K562 (cell line): ENCODE results near the gene MCEE. TPM values are rescaled to one million over a fixed set of nuclear protein-coding genes. Genes with fewer than 3 reads are reported as not detected.

Experiments
- ATAC-seq: fragments of 200-7000 bp; cut with Tn5 transposase; 3 replicates; pipeline ENCODE4 v1.9.1; 2020; ENCODE audit warnings: moderate library complexity
- BruUV-seq: library from RNA; stranded (reverse); fragments of 400-500 nt; replicated peaks from 2 replicates; lab custom pipeline; 2021; lab: Mats Ljungman, UMichigan
- CTCF ChIA-PET: fragments of 300-600 bp; formaldehyde crosslinking; extraction: SDS; loops from one replicate; lab custom pipeline; 2021; ENCODE audit warnings: low intra/inter-chr PET ratio; lab: Yijun Ruan, JAX
- POLR2A ChIA-PET: fragments of 300-600, 350-650 bp; sonication (Branson Sonifier 250); formaldehyde crosslinking; extraction: SDS; loops from one replicate; lab custom pipeline; 2021; ENCODE audit warnings: antibody characterized with exemption, inconsistent platforms; lab: Yijun Ruan, JAX
- DNase-seq, 4 experiments: peaks; one replicate each; pipeline versions ENCODE4 v3.0.0 to v3.0.0-alpha.2; 2011 to 2018; ENCODE audit warnings: low spot score in 3 of 4, mixed read lengths in 3 of 4; ENCODE audit errors: extremely low read depth in 1 of 4
- FAIRE-seq: peaks from 2 replicates; lab custom pipeline; 2011; peaks lifted over from hg19 to GRCh38; lab: Jason Lieb, UNC
- H2AFZ ChIP-seq: 2 replicates; pipeline ENCODE4 v1.6.0; 2011; ENCODE audit warnings: low read depth, low read length, control low read depth, inconsistent platforms
- H3K27ac ChIP-seq: fragments of 200-600 bp; 3 replicates; pipeline ENCODE4 v1.8.0; 2011; ENCODE audit warnings: low read depth, mild to moderate bottlenecking, control low read depth, inconsistent platforms, low read length, moderate library complexity, mixed read lengths; ENCODE audit errors: extremely low read depth
- H3K27me3 ChIP-seq, 2 experiments: fragments of 300-600 bp in 1 of 2; 2 replicates in 1 of 2; 3 replicates in 1 of 2; pipeline versions ENCODE4 v1.6.0 to v1.8.0; 2011; ENCODE audit warnings: inconsistent platforms in 2 of 2, low read length in 2 of 2, mild to moderate bottlenecking in 1 of 2, mixed read lengths in 1 of 2, moderate library complexity in 1 of 2; ENCODE audit not compliant: control insufficient read depth in 2 of 2, insufficient read depth in 2 of 2
- H3K36me3 ChIP-seq: fragments of 300-600 bp; 3 replicates; pipeline ENCODE4 v1.8.0; 2011; ENCODE audit warnings: mild to moderate bottlenecking, low read length, inconsistent platforms; ENCODE audit not compliant: control insufficient read depth, insufficient read depth
- H3K4me1 ChIP-seq, 2 experiments: fragments of 200-600 bp in 1 of 2; replicated peaks in 1 of 2; 2 replicates in 1 of 2; 3 replicates in 1 of 2; pipeline versions ENCODE4 v1.5.1 to v1.8.0; 2011; ENCODE audit warnings: inconsistent platforms in 2 of 2, low read length in 2 of 2, mild to moderate bottlenecking in 1 of 2, mixed read lengths in 1 of 2, moderate library complexity in 1 of 2; ENCODE audit not compliant: control insufficient read depth in 2 of 2, insufficient read depth in 2 of 2
- H3K4me2 ChIP-seq: 2 replicates; pipeline ENCODE4 v1.6.1; 2011; ENCODE audit warnings: low read length, control low read depth, inconsistent platforms, mixed read lengths; ENCODE audit not compliant: insufficient read depth
- H3K4me3 ChIP-seq: fragments of 200-600 bp; sonication (generic), shearing (Covaris generic); 2 replicates; pipeline ENCODE4 v1.5.1; 2016; ENCODE audit warnings: control low read depth, inconsistent platforms
- H3K79me2 ChIP-seq: fragments of 200-600 bp; 3 replicates; pipeline ENCODE4 v1.8.0; 2011; ENCODE audit warnings: low read length, inconsistent platforms; ENCODE audit not compliant: control insufficient read depth, insufficient read depth
- H3K9ac ChIP-seq, 2 experiments: 2 replicates each; pipeline versions ENCODE4 v1.6.0 to v1.6.1; 2011; ENCODE audit warnings: low read depth in 2 of 2, low read length in 2 of 2, control low read depth in 1 of 2, inconsistent platforms in 1 of 2, mild to moderate bottlenecking in 1 of 2, mixed read lengths in 1 of 2; ENCODE audit not compliant: insufficient read depth in 1 of 2
- H3K9me1 ChIP-seq: one replicate; pipeline ENCODE4 v1.6.0; 2011; ENCODE audit warnings: inconsistent platforms, mild to moderate bottlenecking, low read length, moderate library complexity; ENCODE audit not compliant: control insufficient read depth, insufficient read depth
- H3K9me3 ChIP-seq: replicated peaks from 2 replicates; pipeline ENCODE4 v1.5.1; 2011; ENCODE audit warnings: low read depth, low read length, inconsistent platforms; ENCODE audit not compliant: control insufficient read depth, insufficient read depth
- H4K20me1 ChIP-seq: replicated peaks from 2 replicates; pipeline ENCODE4 v1.6.1; 2011; ENCODE audit warnings: low read length, inconsistent platforms, mixed read lengths; ENCODE audit not compliant: control insufficient read depth, insufficient read depth
- ARNT ChIP-seq, 2 experiments: fragments of 450-650 bp; IDR thresholded peaks; 2 replicates each; pipeline ENCODE4 v1.6.1; 2016; ENCODE audit warnings: mild to moderate bottlenecking in 1 of 2
- FOXJ3 ChIP-seq: sonication (generic); formaldehyde crosslinking; IDR thresholded peaks from 2 replicates; pipeline ENCODE4 v1.4.0; 2020; ENCODE audit warnings: mild to moderate bottlenecking, missing genetic modification reagents
- GATAD2B ChIP-seq: fragments of 450-650 bp; IDR thresholded peaks from 2 replicates; pipeline ENCODE4 v1.6.1; 2017; ENCODE audit warnings: mild to moderate bottlenecking, borderline replicate concordance
- HDAC6 ChIP-seq: IDR thresholded peaks from 2 replicates; pipeline ENCODE4 v1.6.1; 2012; ENCODE audit warnings: low read depth, mild to moderate bottlenecking, control low read depth, inconsistent platforms, low read length, moderate library complexity
- HDGF ChIP-seq: fragments of 450-650 bp; IDR thresholded peaks from 2 replicates; pipeline ENCODE4 v1.6.1; 2016
- HMG20B ChIP-seq: fragments of 250-450 bp; sonication (Bioruptor Pico); IDR thresholded peaks from 2 replicates; pipeline ENCODE4 v1.5.0; 2021; ENCODE audit warnings: mild to moderate bottlenecking
- ILF3 ChIP-seq: fragments of 450-650 bp; IDR thresholded peaks from 2 replicates; pipeline ENCODE4 v1.6.1; 2018; ENCODE audit warnings: antibody characterized with exemption, mild to moderate bottlenecking, moderate library complexity, borderline replicate concordance
- MCM5 ChIP-seq: fragments of 450-650 bp; IDR thresholded peaks from 2 replicates; pipeline ENCODE4 v1.6.1; 2016; ENCODE audit warnings: low read depth
- POLR2H ChIP-seq: IDR thresholded peaks from 2 replicates; pipeline ENCODE4 v1.6.1; 2016; ENCODE audit warnings: missing genetic modification characterization, low read depth, mild to moderate bottlenecking, control low read depth, missing compliant biosample characterization, moderate library complexity
- THRAP3 ChIP-seq: fragments of 450-650 bp; IDR thresholded peaks from 2 replicates; pipeline ENCODE4 v1.6.1; 2016; ENCODE audit warnings: mild to moderate bottlenecking, inconsistent platforms, borderline replicate concordance
- ZNF3 ChIP-seq: fragments of 250-450 bp; sonication (Bioruptor Pico); IDR thresholded peaks from 2 replicates; pipeline ENCODE4 v1.5.0; 2021; ENCODE audit warnings: mild to moderate bottlenecking, moderate library complexity
- ZNF561 ChIP-seq: fragments of 450-650 bp; formaldehyde crosslinking; conservative IDR thresholded peaks from 2 replicates; pipeline ENCODE4 v1.4.0; 2020; ENCODE audit warnings: mild to moderate bottlenecking, moderate library complexity
- WGBS: fragments of 100-300 bp; shearing (Covaris generic); methylation state at CpG from one replicate; pipeline ENCODE4 v1.1.6; 2016; ENCODE audit warnings: low coverage, mixed read lengths; ENCODE audit not compliant: insufficient coverage; ENCODE audit errors: missing lambda C conversion rate; 5-methylcytosine and 5-hydroxymethylcytosine counted together
- in situ Hi-C: fragments of 300-500 bp; cut with MboI; formaldehyde crosslinking; loops from 4 replicates; pipeline ENCODE4 v1.15.0; 2018; ENCODE audit warnings: inconsistent platforms, mixed read lengths
- intact Hi-C: fragments of 100-400 bp; cut with micrococcal nuclease; formaldehyde crosslinking; loops from 2 replicates; pipeline ENCODE4 v1.14.2; 2022
- polyA plus RNA-seq, 8 experiments: library from polyadenylated mRNA; depleted of rRNA in 4 of 8; stranded (reverse) in 5 of 8; unstranded in 3 of 8; fragments of >200 nt; fragmentation: Nextera tagmentation in 2 of 8; fragmentation: Illumina TruSeq in 1 of 8; extraction: Ambion mirVana in 2 of 8; extraction: Trizol in 1 of 8; gene quantifications; 2 replicates each; pipeline versions ENCODE4 v1.2.1 to v1.2.3, GENCODE V29; 2011 to 2014; ENCODE audit warnings: inconsistent platforms in 1 of 8, missing spikeins in 1 of 8
- total RNA-seq, 7 experiments: library from RNA; depleted of rRNA in 6 of 7; stranded (reverse); fragments of >200 nt in 6 of 7; fragmentation: Illumina TruSeq in 2 of 7; extraction: Trizol in 2 of 7; gene quantifications; 2 replicates each; pipeline versions ENCODE4 v1.2.1 to v1.2.3, GENCODE V29; 2011 to 2021; ENCODE audit warnings: low replicate concordance in 1 of 7
- TF ChIP-seq, protein P1 (sequence below): fragments of 450-650 bp; IDR thresholded peaks from one replicate; pipeline ENCODE4 v1.6.1; 2018; ENCODE audit warnings: mild to moderate bottlenecking, moderate library complexity; ENCODE audit not compliant: partially characterized antibody

The MCEE gene
- total and polyA plus RNA-seq, 9 of the 15 experiments (the other 6 are each of a cell fraction or from before 2014, with no cell fraction given), result 15.6 to 49.1 (median 24.5) TPM

DNA sequence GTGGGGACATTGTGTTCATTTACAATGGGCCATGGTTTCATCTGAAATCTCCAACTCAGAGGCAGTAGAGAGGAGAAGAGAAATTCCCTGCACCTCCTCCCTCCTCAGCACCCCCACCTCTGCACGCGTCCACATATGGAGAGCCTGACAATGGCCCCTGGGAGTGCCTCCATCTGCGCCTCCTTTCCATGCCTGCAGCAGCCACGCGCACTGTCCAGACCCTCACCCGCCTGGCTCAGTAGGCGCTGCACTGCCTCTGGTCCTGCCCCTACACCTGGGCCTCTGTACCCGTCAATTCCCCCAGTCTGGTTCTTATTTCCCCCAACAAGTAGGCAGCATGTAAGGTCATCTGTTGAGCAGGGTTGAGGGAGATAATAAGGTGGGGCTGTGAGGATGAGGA lies 24.2 kb upstream of the MCEE start (continued):
- TF ChIP-seq ILF3, result no peak

DNA sequence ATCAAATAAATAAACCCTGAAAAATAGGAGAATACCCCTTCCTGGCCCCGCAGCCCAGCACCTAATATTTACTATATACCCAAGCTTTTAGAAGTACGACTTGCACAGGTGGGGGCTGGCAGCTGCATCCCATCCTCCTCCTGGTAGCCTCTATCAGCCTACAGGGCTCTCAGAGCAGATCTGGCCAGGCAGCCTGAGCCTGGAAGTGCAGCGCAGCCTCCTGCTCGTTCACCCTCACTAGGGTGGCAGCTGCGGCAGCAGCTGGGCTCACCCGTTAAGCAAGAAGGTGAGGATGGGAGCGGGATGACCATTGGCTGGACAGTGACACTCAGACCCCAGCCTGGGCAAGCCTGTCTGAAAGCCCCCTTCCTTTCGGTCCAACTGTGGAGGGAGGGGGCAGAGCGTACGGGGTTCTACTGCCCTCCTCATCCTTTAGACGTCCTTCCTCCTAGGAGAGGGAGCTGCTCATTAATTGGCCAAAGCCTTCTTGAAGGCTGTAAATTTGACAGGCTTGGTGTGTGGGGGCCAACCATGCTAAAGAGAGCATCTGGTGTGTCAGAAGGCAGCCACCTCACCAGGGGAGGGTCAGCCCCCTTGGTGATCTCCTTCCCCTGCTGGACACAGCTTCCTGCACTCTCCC lies 23.7 kb upstream of the MCEE start:
- POLR2A ChIA-PET, result interaction anchor here (0.9 kb wide), 1 partner anchor 22 kb away, joined by 3 read pairs; no protein-coding TSS in a partner anchor
- intact Hi-C loops, result loop anchor here (10.0 kb wide), 1 partner anchor 149 kb away; no protein-coding TSS in a partner anchor
- TF ChIP-seq POLR2H (tag), result no peak
- TF ChIP-seq FOXJ3 (CRISPR knock-in tag), result no peak
- TF ChIP-seq HDAC6, result no peak
- no peak for TF ChIP-seq HMG20B (CRISPR knock-in tag)
- no peak for TF ChIP-seq ZNF3 (CRISPR knock-in tag)
- TF ChIP-seq ARNT (IDR thresholded peaks at IDR 0.05), result no peak
- TF ChIP-seq ZNF561 (CRISPR knock-in tag), result no peak
- TF ChIP-seq GATAD2B, result no peak
- TF ChIP-seq MCM5, result no peak
- TF ChIP-seq HDGF, result no peak
- TF ChIP-seq, protein P1, sequence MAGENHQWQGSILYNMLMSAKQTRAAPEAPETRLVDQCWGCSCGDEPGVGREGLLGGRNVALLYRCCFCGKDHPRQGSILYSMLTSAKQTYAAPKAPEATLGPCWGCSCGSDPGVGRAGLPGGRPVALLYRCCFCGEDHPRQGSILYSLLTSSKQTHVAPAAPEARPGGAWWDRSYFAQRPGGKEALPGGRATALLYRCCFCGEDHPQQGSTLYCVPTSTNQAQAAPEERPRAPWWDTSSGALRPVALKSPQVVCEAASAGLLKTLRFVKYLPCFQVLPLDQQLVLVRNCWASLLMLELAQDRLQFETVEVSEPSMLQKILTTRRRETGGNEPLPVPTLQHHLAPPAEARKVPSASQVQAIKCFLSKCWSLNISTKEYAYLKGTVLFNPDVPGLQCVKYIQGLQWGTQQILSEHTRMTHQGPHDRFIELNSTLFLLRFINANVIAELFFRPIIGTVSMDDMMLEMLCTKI, result no peak
- TF ChIP-seq THRAP3, result no peak
- TF ChIP-seq, all 486 proteins: peak for 0
- DNase-seq, result no peak
- H3K4me3 ChIP-seq, result no peak overlapping the region
- no peak for FAIRE-seq
- WGBS, result 8% methylated on average over 11 of the region's 11 CpGs
- no peaks in the 10 kb centered on the region for H3K9me3 ChIP-seq
- H3K27ac ChIP-seq, result no peak overlapping the region
- no peak overlapping the region for H2AFZ ChIP-seq
- no peaks in the 10 kb centered on the region for H3K79me2 ChIP-seq
- no TSS peak for BruUV-seq
- no peaks in the 10 kb centered on the region for H3K9me1 ChIP-seq
- no peak overlapping the region for H3K9ac ChIP-seq
- H3K4me2 ChIP-seq, result no peak overlapping the region
- H4K20me1 ChIP-seq, result peaks cover 12% of the 10 kb centered on the region; the same call in 1 of the 2 replicates
- ATAC-seq, result no peak
- CTCF ChIA-PET, result no interaction called here
- in situ Hi-C loops, result no loop called here
- peaks cover 9 to 39% of the 10 kb centered on the region in 2 experiments; a peak in 4 of 5 replicates for H3K27me3 ChIP-seq
- H3K4me1 ChIP-seq, result no peaks in the 10 kb centered on the region; a peak in 1 of 5 replicates
- peaks cover 20% of the 10 kb centered on the region; the same call in 2 of the 3 replicates for H3K36me3 ChIP-seq
